Activated T-cell treated with anti-CD3 and anti-CD28 coated beads, Interleukin-2, amount 50 U/mL, for 48 hours (primary cell): ENCODE measurements around the gene ST7L.

Source experiments
- DNase-seq, 2 experiments: peaks; one replicate each; pipeline ENCODE4 v3.0.0-alpha.2; 2020

ST7L gene

GRCh38 chr1:112544011-112544688, 74.8 kb downstream of the ST7L start:
- no peak for DNase-seq

GRCh38 chr1:112542206-112542973, 76.6 kb downstream of the ST7L start:
- no peak for DNase-seq

GRCh38 chr1:112541299-112541698, 77.6 kb downstream of the ST7L start:
- no peak for DNase-seq

- no peak for DNase-seq
These were observed 78.6 kb downstream of the ST7L start for GRCh38 chr1:112540226-112540794.

- DNase-seq, result no peak
These were observed 80.1 kb downstream of the ST7L start for GRCh38 chr1:112538883-112539282.

- DNase-seq, result no peak
These were observed 81.5 kb downstream of the ST7L start for GRCh38 chr1:112537456-112537855.

GRCh38 chr1:112536561-112536960, 82.4 kb downstream of the ST7L start:
- no peak for DNase-seq

GRCh38 chr1:112533029-112533428, 85.9 kb downstream of the ST7L start:
- DNase-seq, result no peak

GRCh38 chr1:112532064-112532463, 86.9 kb downstream of the ST7L start:
- no peak for DNase-seq

- DNase-seq, result no peak
These were observed 88.1 kb downstream of the ST7L start for GRCh38 chr1:112530832-112531231.

- DNase-seq, result no peak
These were observed 89.6 kb downstream of the ST7L start for GRCh38 chr1:112529301-112529700.

GRCh38 chr1:112528076-112528475, 90.9 kb downstream of the ST7L start:
- DNase-seq, result no peak

- DNase-seq, result no peak
These were observed 91.5 kb downstream of the ST7L start for GRCh38 chr1:112527266-112528010.

- no peak for DNase-seq
These were observed 94.0 kb downstream of the ST7L start for GRCh38 chr1:112524986-112525385.

- DNase-seq, result no peak
These were observed 94.7 kb downstream of the ST7L start for GRCh38 chr1:112524251-112524650.

GRCh38 chr1:112522621-112523020, 96.3 kb downstream of the ST7L start:
- no peak for DNase-seq

GRCh38 chr1:112520166-112520565, 98.8 kb downstream of the ST7L start:
- no peak for DNase-seq

GRCh38 chr1:112518186-112518585, 100.8 kb downstream of the ST7L start:
- no peak for DNase-seq

GRCh38 chr1:112517646-112518045, 101.3 kb downstream of the ST7L start:
- DNase-seq, result no peak

GRCh38 chr1:112517231-112517630, 101.7 kb downstream of the ST7L start:
- no peak for DNase-seq

- no peak for DNase-seq
These were observed 102.8 kb downstream of the ST7L start for GRCh38 chr1:112516141-112516540.

GRCh38 chr1:112515311-112516009, 103.5 kb downstream of the ST7L start:
- DNase-seq, result no peak

GRCh38 chr1:112514901-112515300, 104.0 kb downstream of the ST7L start:
- DNase-seq, result no peak
